HL-60 (cell line): Measurements from ENCODE around the gene CHSY1.

ENCODE experiments used
- DNase-seq, 2 experiments: peaks; one replicate each; pipeline ENCODE4 v3.0.0-alpha.2; 2010 to 2020; ENCODE audit warnings: low read depth in 1 of 2, low spot score in 1 of 2
- H3K27ac ChIP-seq: fragments of 250-450 bp; sonication (Bioruptor Pico); replicated peaks from 2 replicates; pipeline ENCODE4 v1.5.1; 2020; ENCODE audit warnings: mild to moderate bottlenecking, moderate library complexity
- H3K27me3 ChIP-seq: fragments of 250-450 bp; sonication (Bioruptor Pico); 2 replicates; pipeline ENCODE4 v1.5.1; 2021; ENCODE audit warnings: mild to moderate bottlenecking, moderate library complexity; ENCODE audit not compliant: insufficient read depth, poor library complexity, severe bottlenecking
- H3K4me3 ChIP-seq: replicated peaks from 2 replicates; pipeline ENCODE4 v1.5.1; 2011; ENCODE audit warnings: mild to moderate bottlenecking, control low read depth, low read length; ENCODE audit not compliant: insufficient read depth
- GABPA ChIP-seq: IDR thresholded peaks from 2 replicates; pipeline ENCODE4 v1.6.1; 2012; ENCODE audit warnings: low read depth
- POLR2AphosphoS5 ChIP-seq: IDR thresholded peaks from 2 replicates; pipeline ENCODE4 v1.6.1; 2012; ENCODE audit warnings: low read depth
- REST ChIP-seq: IDR thresholded peaks from 2 replicates; pipeline ENCODE4 v1.6.1; 2012; ENCODE audit warnings: low read depth; ENCODE audit not compliant: insufficient replicate concordance
- SPI1 ChIP-seq: IDR thresholded peaks from 2 replicates; pipeline ENCODE4 v1.6.1; 2012; ENCODE audit warnings: low read depth, mild to moderate bottlenecking, borderline replicate concordance
- TF ChIP-seq, protein P1 (sequence below): IDR thresholded peaks from one replicate; pipeline ENCODE4 v1.5.1; 2011; ENCODE audit warnings: low read length, control low read depth, inconsistent platforms; ENCODE audit not compliant: insufficient read depth

The CHSY1 gene

GRCh38 chr15:101246391-101246790 lies 5.5 kb downstream of the CHSY1 start:
- Histone ChIP-seq H3K27ac (peak overlapping the region; percentile 83), H3K4me3 (no peak overlapping the region), H3K27me3 (no peaks in the 10 kb centered on the region)
- DNase-seq, result no peak
- TF ChIP-seq, protein P1, sequence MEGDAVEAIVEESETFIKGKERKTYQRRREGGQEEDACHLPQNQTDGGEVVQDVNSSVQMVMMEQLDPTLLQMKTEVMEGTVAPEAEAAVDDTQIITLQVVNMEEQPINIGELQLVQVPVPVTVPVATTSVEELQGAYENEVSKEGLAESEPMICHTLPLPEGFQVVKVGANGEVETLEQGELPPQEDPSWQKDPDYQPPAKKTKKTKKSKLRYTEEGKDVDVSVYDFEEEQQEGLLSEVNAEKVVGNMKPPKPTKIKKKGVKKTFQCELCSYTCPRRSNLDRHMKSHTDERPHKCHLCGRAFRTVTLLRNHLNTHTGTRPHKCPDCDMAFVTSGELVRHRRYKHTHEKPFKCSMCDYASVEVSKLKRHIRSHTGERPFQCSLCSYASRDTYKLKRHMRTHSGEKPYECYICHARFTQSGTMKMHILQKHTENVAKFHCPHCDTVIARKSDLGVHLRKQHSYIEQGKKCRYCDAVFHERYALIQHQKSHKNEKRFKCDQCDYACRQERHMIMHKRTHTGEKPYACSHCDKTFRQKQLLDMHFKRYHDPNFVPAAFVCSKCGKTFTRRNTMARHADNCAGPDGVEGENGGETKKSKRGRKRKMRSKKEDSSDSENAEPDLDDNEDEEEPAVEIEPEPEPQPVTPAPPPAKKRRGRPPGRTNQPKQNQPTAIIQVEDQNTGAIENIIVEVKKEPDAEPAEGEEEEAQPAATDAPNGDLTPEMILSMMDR, result no peak
- TF ChIP-seq REST, result no peak
- no peak for TF ChIP-seq GABPA

DNA sequence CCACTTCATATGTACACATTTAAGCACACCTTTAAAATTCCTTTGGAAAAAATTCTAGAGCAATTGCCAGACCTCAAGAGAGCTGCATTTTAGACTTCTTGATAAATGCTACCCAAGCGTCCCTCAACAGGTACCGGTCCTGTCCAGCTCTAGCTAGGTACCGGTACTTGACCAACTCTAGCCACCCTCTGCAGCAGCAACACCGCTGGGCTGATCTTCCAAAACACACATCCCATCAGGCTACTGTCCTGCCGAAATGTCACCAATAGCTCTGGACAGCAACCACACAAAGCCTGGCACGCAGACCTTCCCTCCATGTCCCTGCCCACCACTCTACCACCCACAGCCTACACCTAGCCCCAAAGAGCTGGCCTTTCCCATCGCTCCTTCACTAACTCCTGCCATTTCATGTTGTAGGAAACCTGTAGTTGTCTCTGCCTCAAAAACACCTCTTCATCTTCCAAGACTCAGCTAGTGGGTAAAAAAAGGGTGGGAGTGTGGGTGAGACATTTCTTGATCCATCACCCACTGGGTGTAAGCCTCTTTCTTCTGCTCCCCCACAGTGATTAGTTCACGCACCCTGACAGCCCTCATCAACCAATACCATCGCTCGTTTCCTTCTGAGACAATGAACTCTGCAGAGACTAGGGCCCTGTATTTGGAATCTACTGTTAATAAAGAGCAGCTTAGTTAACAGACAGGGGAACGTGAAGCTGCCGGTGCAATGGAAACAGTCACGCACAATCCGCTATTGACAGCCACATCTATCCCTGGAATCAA lies 6.8 kb downstream of the CHSY1 start:
- no peak for DNase-seq
- no peaks in the 10 kb centered on the region for H3K27me3 ChIP-seq
- H3K27ac ChIP-seq, result peak overlapping the region; percentile 83
- H3K4me3 ChIP-seq, result peak overlapping the region; percentile 20
- TF ChIP-seq SPI1 (no peak), POLR2AphosphoS5 (peak; percentile 10; the same call in 1 of the 2 replicates), REST (no peak)

GRCh38 chr15:101244036-101244781 lies 7.6 kb downstream of the CHSY1 start:
- peak overlapping the region; percentile 20 for H3K4me3 ChIP-seq
- TF ChIP-seq REST (no peak), GABPA (no peak), SPI1 (no peak), POLR2AphosphoS5 (no peak)
- TF ChIP-seq, protein P1, result no peak
- peak in 1 of 2 experiments; percentile 49 for DNase-seq
- H3K27me3 ChIP-seq, result no peaks in the 10 kb centered on the region
- peak overlapping the region; percentile 83 for H3K27ac ChIP-seq
